Kidney epithelial cell (primary cell): ENCODE results near the gene HSD11B2. TPM values are rescaled to one million over a fixed set of nuclear protein-coding genes. Genes with fewer than 3 reads are reported as not detected.

ENCODE experiments used
- DNase-seq: peaks from one replicate; pipeline ENCODE4 v3.0.0-alpha.2; 2010; ENCODE audit warnings: low read depth
- H3K27me3 ChIP-seq: 2 replicates; pipeline ENCODE4 v1.6.0; 2011; ENCODE audit warnings: low read length; ENCODE audit not compliant: control insufficient read depth, insufficient read depth
- H3K36me3 ChIP-seq: 2 replicates; pipeline ENCODE4 v1.5.1; 2011; ENCODE audit warnings: low read length; ENCODE audit not compliant: control insufficient read depth, insufficient read depth
- H3K4me3 ChIP-seq: 2 replicates; pipeline ENCODE4 v1.5.1; 2011; ENCODE audit warnings: low read depth, mild to moderate bottlenecking, control low read depth, low read length
- CTCF ChIP-seq: IDR thresholded peaks from 2 replicates; pipeline ENCODE4 v1.5.1; 2011; ENCODE audit warnings: mild to moderate bottlenecking, moderate library complexity, low read length, control low read depth, inconsistent platforms; ENCODE audit not compliant: insufficient read depth, poor library complexity, severe bottlenecking
- total RNA-seq: library from RNA; depleted of rRNA; stranded (reverse); fragments of >200 nt; gene quantifications from 2 replicates; pipeline ENCODE4 v1.2.3, GENCODE V29; 2015

The HSD11B2 gene
- total RNA-seq, 1 donor from 2014 or later = 5.8 TPM

- peaks cover 1% of the 10 kb centered on the region for H3K27me3 ChIP-seq
- H3K36me3 ChIP-seq = no peaks in the 10 kb centered on the region
- DNase-seq = no peak
- H3K4me3 ChIP-seq = no peak overlapping the region
- TF ChIP-seq CTCF = no peak
These were observed 11.4 kb upstream of the HSD11B2 start for GRCh38 chr16:67419502-67419901.

DNA sequence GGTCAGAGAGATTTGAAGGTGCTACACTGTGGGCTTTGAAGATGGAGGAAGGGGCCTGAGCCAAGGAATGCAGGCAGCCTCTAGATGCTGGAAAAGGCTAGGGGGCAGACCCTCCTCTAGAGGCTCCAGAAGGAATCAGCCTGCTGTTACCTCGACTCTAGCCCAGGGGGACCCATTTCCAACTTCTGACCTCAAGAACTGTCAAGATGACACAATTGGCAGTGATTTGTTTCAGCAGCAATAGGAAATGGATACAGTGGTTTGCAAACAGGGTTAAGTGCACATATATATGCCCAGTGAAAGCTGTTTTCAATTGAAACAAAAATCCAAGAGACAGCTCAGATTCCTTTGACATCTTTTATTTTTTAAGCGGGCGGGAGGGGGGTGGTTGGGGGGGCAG lies 11.0 kb upstream of the HSD11B2 start:
- no peak for TF ChIP-seq CTCF
- H3K36me3 ChIP-seq = no peaks in the 10 kb centered on the region
- DNase-seq = no peak
- H3K4me3 ChIP-seq = no peak overlapping the region
- H3K27me3 ChIP-seq = peaks cover 6% of the 10 kb centered on the region

DNA sequence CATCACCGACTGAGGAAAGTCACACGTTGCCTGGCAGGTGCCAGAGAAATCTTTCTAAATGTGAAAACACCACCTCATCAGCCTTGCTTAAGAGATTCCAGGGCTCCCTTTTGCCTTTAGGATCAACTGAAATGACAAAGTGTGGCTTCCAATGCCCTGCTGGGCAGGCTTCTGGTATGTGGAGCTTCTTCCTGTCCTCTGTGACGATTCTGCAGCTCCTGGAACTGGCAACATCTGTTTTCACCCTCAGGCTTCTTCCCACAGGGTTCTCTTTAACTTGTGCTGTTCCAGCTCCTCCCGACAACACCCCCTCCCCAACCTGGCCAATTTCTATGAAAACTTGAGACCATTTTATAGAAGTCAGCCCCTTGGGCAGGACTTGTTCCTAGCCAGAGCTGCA lies 9.9 kb upstream of the HSD11B2 start:
- DNase-seq = no peak
- Histone ChIP-seq H3K27me3 (peaks cover 14% of the 10 kb centered on the region), H3K4me3 (no peak overlapping the region), H3K36me3 (no peaks in the 10 kb centered on the region)
- TF ChIP-seq CTCF = no peak

DNA sequence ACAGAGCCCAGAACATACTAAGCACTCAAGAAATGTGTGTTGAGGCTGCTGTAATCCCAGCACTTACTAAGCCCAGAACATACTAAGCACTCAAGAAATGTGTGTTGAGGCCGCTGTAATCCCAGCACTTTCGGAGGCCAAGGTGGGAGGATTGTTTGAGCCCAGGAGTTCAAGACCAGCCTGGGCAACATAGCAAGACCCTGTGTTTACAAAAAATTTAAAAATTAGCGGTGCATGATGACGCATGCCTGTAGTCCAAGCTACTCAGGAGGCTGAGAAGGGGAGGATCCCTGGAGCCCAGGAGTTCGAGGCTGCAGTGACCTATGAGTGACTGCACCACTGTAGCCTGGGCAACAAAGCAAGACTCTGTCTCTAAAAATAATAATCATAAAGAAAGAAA lies 7.9 kb upstream of the HSD11B2 start:
- Histone ChIP-seq H3K27me3 (peaks cover 25% of the 10 kb centered on the region), H3K4me3 (no peak overlapping the region), H3K36me3 (no peaks in the 10 kb centered on the region)
- TF ChIP-seq CTCF = no peak
- no peak for DNase-seq

DNA sequence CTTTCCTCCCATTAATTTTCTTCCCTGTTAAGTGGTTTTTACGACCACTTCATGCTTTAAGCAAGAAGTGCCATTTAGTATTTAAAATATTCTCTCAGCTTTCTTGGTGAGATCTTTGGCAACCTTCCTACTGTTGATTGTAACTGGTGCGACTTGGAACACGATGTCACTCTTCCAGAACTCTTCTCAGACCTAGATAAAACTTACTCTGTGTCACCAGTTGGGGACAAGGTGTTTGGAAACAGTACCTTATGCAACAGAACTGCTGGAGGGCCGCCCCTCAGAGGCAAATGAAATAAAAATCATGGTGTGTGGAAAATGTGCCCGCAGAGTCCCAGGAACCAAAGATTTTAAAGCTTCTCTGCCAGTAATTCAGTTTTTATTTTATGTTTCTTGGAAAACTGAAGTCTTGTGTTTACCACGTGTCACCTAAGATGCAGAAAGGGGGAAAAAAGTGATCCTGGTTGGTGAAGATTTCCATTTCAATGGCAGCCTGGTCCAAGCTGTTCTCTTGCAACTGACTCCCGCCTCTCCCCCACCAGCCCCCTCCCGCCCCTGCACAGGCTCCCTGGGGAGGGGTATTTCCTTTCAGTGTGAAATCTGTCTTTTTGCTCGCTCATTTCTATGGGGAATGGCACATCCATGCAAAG lies 7.2 kb upstream of the HSD11B2 start:
- no peak for TF ChIP-seq CTCF
- peaks cover 29% of the 10 kb centered on the region for H3K27me3 ChIP-seq
- no peak for DNase-seq
- no peak overlapping the region for H3K4me3 ChIP-seq
- no peaks in the 10 kb centered on the region for H3K36me3 ChIP-seq

- no peak for TF ChIP-seq CTCF
- no peak for DNase-seq
- Histone ChIP-seq H3K36me3 (no peaks in the 10 kb centered on the region), H3K27me3 (peaks cover 34% of the 10 kb centered on the region), H3K4me3 (no peak overlapping the region)
These were observed 6.7 kb upstream of the HSD11B2 start for GRCh38 chr16:67424261-67424615.
